HUES48 (cell line): ENCODE measurements around the gene FAM20C.
"Not testable (repeated sequence)": the region's sequence is repeated elsewhere in the genome, so short reads cannot be mapped to it uniquely, and the experiment has no call there.

Experiments
- H3K27ac ChIP-seq: one replicate; pipeline ENCODE4 v1.7.0; 2013; ENCODE audit warnings: low read depth, low read length, inconsistent platforms
- H3K27me3 ChIP-seq: 2 replicates; pipeline ENCODE4 v1.6.1; 2013; ENCODE audit warnings: mild to moderate bottlenecking, low read length; ENCODE audit not compliant: control insufficient read depth, insufficient read depth
- H3K36me3 ChIP-seq: 2 replicates; pipeline ENCODE4 v1.6.1; 2013; ENCODE audit warnings: low read length; ENCODE audit not compliant: control insufficient read depth, insufficient read depth
- H3K4me1 ChIP-seq: 2 replicates; pipeline ENCODE4 v1.6.1; 2013; ENCODE audit warnings: mild to moderate bottlenecking, low read length; ENCODE audit not compliant: control insufficient read depth, insufficient read depth
- H3K4me3 ChIP-seq: 2 replicates; pipeline ENCODE4 v1.5.1; 2013; ENCODE audit warnings: mild to moderate bottlenecking, low read depth, low read length
- H3K9ac ChIP-seq: 2 replicates; pipeline ENCODE4 v1.6.1; 2013; ENCODE audit warnings: mild to moderate bottlenecking, low read depth, low read length, moderate library complexity
- H3K9me3 ChIP-seq: 2 replicates; pipeline ENCODE4 v1.6.1; 2013; ENCODE audit warnings: low read length; ENCODE audit not compliant: control insufficient read depth, insufficient read depth

Gene FAM20C

DNA sequence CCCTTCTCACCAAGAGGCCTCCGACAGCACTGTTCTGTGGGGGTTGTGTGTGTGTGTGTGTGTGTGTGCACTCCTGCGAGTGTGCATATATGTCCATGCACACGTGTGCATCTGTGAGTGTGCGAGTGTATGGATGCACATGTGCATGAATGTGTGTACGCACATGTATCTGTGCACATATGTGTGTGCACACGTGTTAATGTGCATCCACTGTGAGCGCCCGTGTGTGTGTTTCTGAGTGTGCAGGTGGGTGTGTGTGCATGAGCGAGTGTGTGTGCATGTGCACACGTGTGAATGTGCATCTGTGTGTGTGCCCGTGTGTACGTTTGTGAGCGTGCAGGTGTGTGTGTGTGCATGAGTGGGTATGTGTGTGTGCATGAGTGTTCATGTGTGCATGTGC lies 49.1 kb downstream of the FAM20C start:
- peaks cover 7% of the 10 kb centered on the region for H3K36me3 ChIP-seq
- no peak overlapping the region for H3K4me3 ChIP-seq
- no peak overlapping the region for H3K9ac ChIP-seq
- no peaks in the 10 kb centered on the region for H3K27me3 ChIP-seq
- peaks cover 3% of the 10 kb centered on the region; the same call in 1 of the 2 replicates for H3K9me3 ChIP-seq
- no peaks in the 10 kb centered on the region for H3K4me1 ChIP-seq
- H3K27ac ChIP-seq, result no peak overlapping the region

- not testable (repeated sequence) for H3K4me3 ChIP-seq, H3K27me3 ChIP-seq, H3K4me1 ChIP-seq, H3K9me3 ChIP-seq, H3K9ac ChIP-seq, H3K27ac ChIP-seq
- H3K36me3 ChIP-seq, result peaks cover 11% of the 10 kb centered on the region
These were observed 50.6 kb downstream of the FAM20C start for GRCh38 chr7:242826-243579.

- H3K4me3 ChIP-seq, H3K4me1 ChIP-seq, H3K9ac ChIP-seq, H3K27me3 ChIP-seq, H3K9me3 ChIP-seq, H3K27ac ChIP-seq: not testable (repeated sequence)
- peaks cover 13% of the 10 kb centered on the region for H3K36me3 ChIP-seq
These were observed 51.2 kb downstream of the FAM20C start for GRCh38 chr7:243580-243978.

GRCh38 chr7:244974-245373 lies 52.6 kb downstream of the FAM20C start:
- no peaks in the 10 kb centered on the region for H3K27me3 ChIP-seq
- no peaks in the 10 kb centered on the region for H3K4me1 ChIP-seq
- no peak overlapping the region for H3K9ac ChIP-seq
- H3K4me3 ChIP-seq, result no peak overlapping the region
- H3K27ac ChIP-seq, result no peak overlapping the region
- H3K9me3 ChIP-seq, result no peaks in the 10 kb centered on the region
- H3K36me3 ChIP-seq, result peaks cover 23% of the 10 kb centered on the region

DNA sequence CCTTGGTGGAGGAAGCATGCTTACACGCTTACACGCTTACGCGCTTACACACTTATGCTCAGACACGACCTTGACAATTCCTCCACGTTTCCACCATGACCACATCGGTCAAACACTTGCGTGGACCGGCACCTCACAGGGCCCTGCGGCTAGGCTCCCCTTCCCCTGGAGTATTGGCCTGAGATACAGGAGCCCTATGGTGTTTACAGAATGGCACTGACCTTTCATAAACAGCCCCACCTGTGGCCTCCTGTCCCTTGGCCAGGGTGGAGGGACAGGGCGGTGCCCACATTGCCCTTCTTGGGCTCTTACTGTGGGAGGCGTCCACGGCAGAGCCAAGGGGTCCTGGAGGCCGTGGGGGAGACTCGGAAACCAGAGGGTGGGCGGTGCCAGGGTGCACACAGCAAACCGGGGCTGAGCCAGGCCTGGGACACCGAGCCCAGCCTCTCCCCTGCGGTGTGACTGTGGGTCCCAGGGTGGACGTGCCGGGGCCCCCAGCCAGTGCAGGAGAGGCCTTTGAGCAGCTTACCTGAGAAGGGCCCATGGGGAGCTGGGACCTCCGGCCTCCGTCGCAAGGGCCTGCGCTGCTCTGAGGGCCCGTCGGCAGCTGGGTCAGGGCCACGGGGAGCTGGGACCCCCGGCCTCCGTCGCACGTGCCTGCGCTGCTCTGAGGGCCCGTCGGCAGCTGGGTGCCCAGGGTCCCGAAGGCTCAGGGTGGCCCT lies 53.4 kb downstream of the FAM20C start:
- H3K27me3 ChIP-seq, result no peaks in the 10 kb centered on the region
- no peaks in the 10 kb centered on the region for H3K4me1 ChIP-seq
- H3K36me3 ChIP-seq, result peaks cover 30% of the 10 kb centered on the region
- no peak overlapping the region for H3K27ac ChIP-seq
- no peak overlapping the region for H3K4me3 ChIP-seq
- H3K9ac ChIP-seq, result no peak overlapping the region
- no peaks in the 10 kb centered on the region for H3K9me3 ChIP-seq

DNA sequence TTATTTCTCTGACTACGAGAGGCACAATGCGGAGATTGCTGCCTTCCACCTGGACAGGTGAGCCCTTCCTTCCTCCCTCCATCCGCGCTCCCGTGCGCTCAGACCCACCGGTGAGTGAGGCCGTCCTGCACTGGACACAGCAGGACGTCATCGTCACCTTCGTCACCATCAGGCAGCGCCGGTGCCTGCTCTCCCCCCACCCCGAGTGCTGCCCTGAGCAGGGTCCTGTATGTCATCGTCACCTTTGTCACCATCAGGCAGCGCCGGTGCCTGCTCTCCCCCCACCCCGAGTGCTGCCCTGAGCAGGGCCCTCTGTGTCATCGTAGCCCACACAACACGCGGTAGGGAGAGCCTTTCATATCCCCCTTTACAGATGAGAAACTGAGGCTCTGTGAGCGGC lies 54.1 kb downstream of the FAM20C start:
- no peak overlapping the region for H3K27ac ChIP-seq
- no peak overlapping the region for H3K9ac ChIP-seq
- no peak overlapping the region for H3K4me3 ChIP-seq
- H3K4me1 ChIP-seq, result no peaks in the 10 kb centered on the region
- H3K36me3 ChIP-seq, result peaks cover 35% of the 10 kb centered on the region
- no peaks in the 10 kb centered on the region for H3K9me3 ChIP-seq
- no peaks in the 10 kb centered on the region for H3K27me3 ChIP-seq

- peaks cover 42% of the 10 kb centered on the region for H3K36me3 ChIP-seq
- no peak overlapping the region for H3K9ac ChIP-seq
- H3K9me3 ChIP-seq, result no peaks in the 10 kb centered on the region
- H3K4me3 ChIP-seq, result no peak overlapping the region
- H3K27me3 ChIP-seq, result no peaks in the 10 kb centered on the region
- H3K4me1 ChIP-seq, result no peaks in the 10 kb centered on the region
- no peak overlapping the region for H3K27ac ChIP-seq
These were observed 54.8 kb downstream of the FAM20C start for GRCh38 chr7:247181-247580.

DNA sequence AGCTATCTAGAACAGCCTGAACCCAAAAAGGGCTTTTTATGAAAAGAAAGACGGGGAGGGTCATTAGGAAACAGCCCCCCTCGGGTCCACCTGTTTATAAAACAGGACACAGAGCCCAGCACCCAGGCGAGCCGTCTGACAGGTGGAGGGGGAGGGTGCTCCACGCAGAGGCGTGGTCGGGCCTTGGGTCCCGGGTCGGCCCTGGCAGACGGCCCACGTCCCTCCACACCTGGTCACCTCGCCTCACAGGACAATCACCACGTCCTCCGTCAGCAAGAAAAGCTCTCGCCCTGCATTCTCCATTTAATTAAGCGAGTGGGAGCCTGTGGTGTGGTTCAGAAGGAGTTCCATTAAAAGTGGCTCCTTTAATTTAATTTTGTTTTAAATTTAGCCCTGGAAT lies 55.3 kb downstream of the FAM20C start:
- Histone ChIP-seq H3K4me1 (no peaks in the 10 kb centered on the region), H3K9me3 (no peaks in the 10 kb centered on the region), H3K9ac (no peak overlapping the region), H3K27ac (no peak overlapping the region), H3K27me3 (no peaks in the 10 kb centered on the region), H3K36me3 (peaks cover 45% of the 10 kb centered on the region), H3K4me3 (no peak overlapping the region)

GRCh38 chr7:248732-249435 lies 56.5 kb downstream of the FAM20C start:
- no peaks in the 10 kb centered on the region for H3K4me1 ChIP-seq
- no peak overlapping the region for H3K4me3 ChIP-seq
- H3K27me3 ChIP-seq, result no peaks in the 10 kb centered on the region
- no peak overlapping the region for H3K27ac ChIP-seq
- peaks cover 54% of the 10 kb centered on the region for H3K36me3 ChIP-seq
- no peaks in the 10 kb centered on the region for H3K9me3 ChIP-seq
- H3K9ac ChIP-seq, result no peak overlapping the region

- no peak overlapping the region for H3K27ac ChIP-seq
- H3K36me3 ChIP-seq, result peaks cover 54% of the 10 kb centered on the region
- no peaks in the 10 kb centered on the region for H3K4me1 ChIP-seq
- no peak overlapping the region for H3K9ac ChIP-seq
- H3K4me3 ChIP-seq, result no peak overlapping the region
- no peaks in the 10 kb centered on the region for H3K27me3 ChIP-seq
- no peaks in the 10 kb centered on the region for H3K9me3 ChIP-seq
These were observed 57.6 kb downstream of the FAM20C start for GRCh38 chr7:249989-250388.

DNA sequence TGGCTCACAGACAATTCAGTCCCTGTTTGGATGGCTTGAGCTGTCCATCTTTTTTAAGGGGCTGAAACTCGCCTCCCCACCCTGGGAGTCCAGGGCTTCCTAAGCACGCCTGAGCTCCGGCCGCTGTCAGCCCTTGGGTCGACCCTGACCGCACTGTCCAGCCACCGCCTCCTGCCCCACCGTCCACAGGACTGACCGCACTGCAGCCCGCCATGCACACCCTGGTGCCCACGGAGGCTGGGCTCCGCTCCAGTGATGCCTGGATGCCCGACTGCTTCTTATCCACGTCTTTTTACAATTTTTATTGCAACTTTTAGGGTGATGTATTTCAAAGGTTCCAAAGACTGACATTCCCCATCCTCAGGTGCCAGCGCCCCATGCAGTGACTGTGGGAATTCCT lies 58.2 kb downstream of the FAM20C start:
- no peaks in the 10 kb centered on the region for H3K4me1 ChIP-seq
- no peak overlapping the region for H3K9ac ChIP-seq
- H3K9me3 ChIP-seq, result no peaks in the 10 kb centered on the region
- H3K27ac ChIP-seq, result no peak overlapping the region
- no peak overlapping the region for H3K4me3 ChIP-seq
- H3K36me3 ChIP-seq, result peaks cover 60% of the 10 kb centered on the region
- H3K27me3 ChIP-seq, result no peaks in the 10 kb centered on the region
